Omental fat pad (tissue), 4 donors: Measurements from ENCODE around the gene HDAC9. TPM values are rescaled to one million over a fixed set of nuclear protein-coding genes. Genes with fewer than 3 reads are reported as not detected.

Source experiments
- ATAC-seq: fragments of 150-250 bp; one replicate; pipeline ENCODE4 v1.9.1; 2016; ENCODE audit warnings: mild to moderate bottlenecking, moderate library complexity; ENCODE audit not compliant: low FRiP score
- DNase-seq: peaks from one replicate; pipeline ENCODE4 v3.0.0-alpha.2; 2019; ENCODE audit warnings: low spot score
- CTCF ChIP-seq, 3 donors: fragments of 450-650 bp; IDR thresholded peaks; one replicate each; pipeline ENCODE4 v1.5.1; 2016 to 2017; ENCODE audit warnings: antibody characterized with exemption in 3 of 3, mild to moderate bottlenecking in 3 of 3, moderate library complexity in 2 of 3
- total RNA-seq, 4 donors: library from RNA; depleted of rRNA; stranded (reverse); fragments of >200 nt; gene quantifications; one replicate each; pipeline ENCODE4 v1.1.0, GENCODE V29; 2016

The HDAC9 gene
- total RNA-seq, 4 donors from 2014 or later: 15.6 to 51.5 (median 24.1) TPM

GRCh38 chr7:18530224-18531179, 35.0 kb downstream of the HDAC9 start:
- no peak for ATAC-seq
- no peak for TF ChIP-seq CTCF (IDR thresholded peaks at IDR 0.05)
- no peak for DNase-seq

DNA sequence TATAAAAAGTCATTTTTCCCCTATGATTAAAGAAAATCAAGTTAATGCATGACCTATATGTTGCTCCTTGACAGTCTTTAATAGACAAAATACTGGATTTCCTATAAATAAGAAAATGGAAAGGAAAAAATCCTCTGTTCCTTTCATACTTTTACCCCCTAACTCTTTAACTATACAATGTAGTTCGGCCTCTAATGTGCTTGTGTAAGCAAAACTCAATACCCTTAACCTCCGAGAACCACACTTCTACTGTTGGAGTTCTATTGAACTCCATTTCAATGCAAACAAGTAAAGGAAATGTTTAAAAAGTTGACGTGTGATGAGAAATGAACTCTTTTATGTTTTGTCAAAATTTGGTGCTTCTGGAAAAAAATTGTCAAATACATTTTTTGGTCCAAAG, 36.0 kb downstream of the HDAC9 start:
- DNase-seq: no peak
- TF ChIP-seq CTCF (IDR thresholded peaks at IDR 0.05): no peak

DNA sequence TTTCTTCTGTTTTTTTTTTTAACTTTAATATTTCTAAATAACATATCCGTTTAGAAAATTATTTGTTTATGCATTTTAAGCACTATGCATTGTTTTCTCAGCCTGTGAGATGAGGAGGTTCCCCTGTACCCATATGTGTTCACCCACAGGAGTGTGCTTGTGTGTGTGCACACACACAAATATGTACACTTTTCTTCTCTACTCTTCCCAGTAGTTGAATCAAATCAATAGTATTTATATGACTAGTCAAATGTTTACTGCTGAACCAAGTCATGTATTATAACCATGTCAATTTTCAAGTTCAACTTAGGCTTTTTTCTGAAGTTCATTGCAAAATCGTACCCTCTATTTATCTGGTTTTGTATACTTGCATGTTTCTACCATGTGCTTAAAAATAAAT, 37.3 kb downstream of the HDAC9 start:
- no peak for TF ChIP-seq CTCF (IDR thresholded peaks at IDR 0.05)
- DNase-seq (no peak), ATAC-seq (no peak)

More for the DNA sequence above, 36.0 kb downstream of the HDAC9 start:
- ATAC-seq: no peak

- TF ChIP-seq CTCF (IDR thresholded peaks at IDR 0.05): no peak
- no peak for ATAC-seq
- no peak for DNase-seq
Observed at GRCh38 chr7:18534481-18534880, 38.9 kb downstream of the HDAC9 start.

DNA sequence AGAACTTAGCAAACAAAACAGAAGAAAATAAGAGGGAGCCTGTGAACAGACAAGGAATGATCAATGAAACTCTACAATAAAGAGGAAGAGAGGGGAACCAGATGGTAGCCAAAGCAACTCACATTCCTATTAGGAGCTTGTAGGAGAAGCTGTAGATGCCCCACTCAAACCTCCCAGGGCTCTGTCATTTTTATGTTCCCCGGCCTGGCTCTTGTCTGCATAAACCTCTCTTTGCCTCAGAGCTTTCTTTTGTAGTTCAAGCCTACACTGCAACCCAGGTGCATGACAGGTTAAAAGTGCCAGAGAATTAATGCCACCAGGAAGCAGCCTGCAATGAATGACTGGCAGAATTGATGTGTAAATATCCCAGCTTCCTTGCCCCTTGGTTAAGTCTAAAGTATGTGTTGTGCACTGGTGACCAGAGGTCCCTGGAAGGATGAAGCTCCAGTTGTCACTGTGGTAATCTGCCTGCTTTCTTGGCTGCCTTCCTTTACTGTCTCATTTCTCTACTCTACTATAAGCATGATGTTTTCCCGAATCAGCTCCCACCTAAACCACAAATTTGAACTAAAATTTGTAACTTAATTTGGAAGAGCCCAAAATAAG, 40.4 kb downstream of the HDAC9 start:
- TF ChIP-seq CTCF (IDR thresholded peaks at IDR 0.05): no peak
- ATAC-seq (no peak), DNase-seq (no peak)

- no peak for TF ChIP-seq CTCF (IDR thresholded peaks at IDR 0.05)
- no peak for DNase-seq
- no peak for ATAC-seq
Observed at GRCh38 chr7:18536486-18536885, 40.9 kb downstream of the HDAC9 start.
